GM19025 (cell line): ENCODE measurements around the gene SAMM50.

ENCODE experiments used
- ATAC-seq: cut with Tn5 transposase; IDR thresholded peaks from one replicate; pipeline ENCODE4 v1.9.1; 2021; ENCODE audit warnings: mild to moderate bottlenecking, low read depth, moderate library complexity; ENCODE audit not compliant: unreplicated experiment

SAMM50 gene

GRCh38 chr22:43945632-43946383 lies 9.4 kb upstream of the SAMM50 start:
- ATAC-seq, result no peak

GRCh38 chr22:43946384-43946667 lies 8.9 kb upstream of the SAMM50 start:
- no peak for ATAC-seq

DNA sequence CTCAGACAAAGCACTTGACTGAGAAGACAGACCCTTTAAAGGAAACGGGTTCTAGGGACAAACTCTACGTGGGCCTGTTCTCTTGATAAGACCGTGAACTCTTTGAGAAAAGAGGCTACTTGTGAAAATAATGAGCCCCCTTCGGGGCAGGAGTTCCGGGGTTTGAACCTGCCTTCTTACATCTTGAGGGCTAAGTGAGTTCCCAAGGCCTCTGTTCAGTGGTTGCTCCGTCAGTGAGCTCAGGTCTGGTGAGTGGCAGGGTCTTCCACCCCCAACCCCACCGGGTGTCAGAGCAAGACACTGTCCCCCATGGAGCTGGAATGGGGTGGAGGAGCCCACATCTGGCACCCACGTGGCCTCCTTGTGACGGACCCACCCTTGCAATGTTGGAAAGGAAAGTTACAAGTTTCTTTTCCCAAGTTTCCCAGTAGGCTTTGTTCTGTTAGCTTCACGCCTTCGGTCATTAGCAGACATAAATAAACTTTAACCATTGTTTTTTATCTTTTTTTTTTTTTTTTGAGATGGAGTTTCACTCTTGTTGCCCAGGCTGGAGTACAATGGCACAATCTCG lies 6.3 kb upstream of the SAMM50 start:
- no peak for ATAC-seq

- no peak for ATAC-seq
Measured at GRCh38 chr22:43951391-43951790, 3.9 kb upstream of the SAMM50 start.

- ATAC-seq, result no peak
Measured at GRCh38 chr22:43951966-43952365, 3.3 kb upstream of the SAMM50 start.

DNA sequence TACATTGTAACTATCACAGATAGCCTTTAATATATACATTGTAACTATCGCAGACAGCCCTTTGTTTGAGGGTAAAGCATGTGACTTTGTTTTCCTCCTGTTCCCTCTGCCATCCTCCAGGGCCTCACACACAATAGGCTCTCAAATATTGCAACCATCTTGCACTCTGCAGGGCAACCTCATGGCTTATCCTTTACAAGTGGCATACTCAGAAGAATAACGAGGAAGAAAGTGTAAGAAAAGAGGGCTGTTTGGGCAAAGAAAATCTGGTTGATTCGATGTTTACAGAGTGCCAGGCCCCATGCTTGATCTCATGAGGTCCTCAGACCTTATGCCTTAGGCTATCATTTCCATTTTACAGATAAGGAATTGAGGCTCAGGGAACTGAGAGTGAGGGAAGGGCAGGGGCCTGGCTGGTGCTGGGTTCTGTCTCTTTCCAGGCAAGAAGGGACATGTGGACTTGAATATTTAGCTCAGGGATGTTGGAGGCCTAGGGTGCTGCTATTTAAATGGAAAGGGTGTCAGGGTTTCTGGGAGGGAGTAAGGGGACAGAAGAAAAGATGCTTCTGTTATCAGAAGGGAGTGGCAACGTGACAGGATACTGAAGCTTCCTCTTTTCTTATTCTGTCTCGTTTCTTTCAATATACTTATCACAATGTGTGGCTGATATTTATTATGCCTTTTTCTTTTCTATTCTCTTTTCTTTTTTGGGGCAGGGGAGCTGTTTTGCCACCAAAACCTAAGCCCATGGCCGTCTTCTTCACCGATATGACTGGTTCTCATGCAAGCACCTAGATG lies 1.1 kb upstream of the SAMM50 start:
- ATAC-seq, result no peak

DNA sequence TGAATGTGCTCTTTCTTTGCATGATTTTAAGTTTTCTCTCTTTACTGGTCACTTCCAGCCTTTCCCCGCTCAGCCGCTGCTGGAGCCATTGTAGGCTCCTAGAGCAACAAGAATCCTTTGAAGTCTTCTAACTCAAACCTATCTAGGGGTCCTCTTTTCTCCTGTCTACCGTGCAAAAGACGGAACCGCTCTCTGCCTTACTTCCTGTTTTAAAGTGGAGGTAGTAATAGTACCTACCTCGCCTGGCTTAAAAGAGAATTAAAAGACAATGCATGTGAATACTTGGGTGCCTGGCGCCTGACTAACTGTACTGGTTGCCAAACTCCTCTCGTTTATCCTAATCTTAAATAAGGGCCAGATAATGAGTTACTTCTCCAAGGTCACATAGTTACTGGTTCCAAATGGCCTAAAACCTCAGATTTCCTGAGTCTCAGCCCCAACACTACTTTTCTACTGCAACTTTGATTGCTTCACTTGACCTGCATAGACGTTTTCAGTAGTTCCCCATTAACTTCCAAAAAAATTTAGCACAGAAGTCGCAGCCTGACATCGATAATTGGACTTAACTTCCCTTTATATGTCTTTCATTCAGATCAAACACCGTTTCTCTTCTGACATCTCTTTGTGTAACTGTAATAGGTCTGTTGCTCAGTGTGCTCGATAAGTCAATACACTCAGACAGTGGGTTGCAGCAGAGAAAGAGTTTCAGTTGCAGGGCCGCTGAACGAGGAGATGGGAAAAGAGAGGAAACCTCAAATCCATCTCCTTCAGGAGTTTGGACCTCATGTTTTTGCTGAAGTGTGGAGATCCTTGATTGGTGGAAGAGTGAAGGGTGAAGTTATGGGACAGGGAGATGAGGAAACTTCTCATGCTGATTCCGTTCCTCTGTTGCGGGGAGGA lies 891 bp downstream of the SAMM50 start:
- no peak for ATAC-seq

DNA sequence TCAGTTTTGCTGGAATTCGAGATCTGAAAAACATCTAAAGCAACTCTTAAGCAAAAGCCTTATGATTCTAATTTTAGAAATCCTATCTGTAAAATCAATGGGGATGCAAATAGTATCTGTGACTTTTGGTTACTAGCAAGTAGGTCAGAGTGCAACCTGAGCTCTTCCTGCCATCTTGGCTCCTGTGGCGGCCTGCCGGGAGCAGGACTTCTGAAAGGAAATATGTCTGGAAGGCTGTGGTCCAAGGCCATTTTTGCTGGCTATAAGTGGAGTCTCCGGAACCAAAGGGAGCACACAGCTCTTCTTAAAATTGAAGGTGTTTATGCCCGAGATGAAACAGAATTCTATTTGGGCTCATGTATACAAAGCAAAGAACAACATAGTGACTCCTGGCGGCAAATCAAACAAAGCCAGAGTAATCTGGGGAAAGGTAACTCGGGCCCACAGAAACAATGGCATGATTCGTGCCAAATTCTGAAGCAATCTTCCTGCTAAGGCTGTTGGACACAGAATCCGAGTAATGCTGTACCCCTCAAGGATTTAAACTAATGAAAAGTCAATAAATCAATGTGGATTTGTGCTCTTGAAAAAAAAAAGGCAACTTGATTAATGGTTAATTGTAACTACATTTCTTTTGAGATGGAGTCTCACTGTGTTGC lies 1.7 kb downstream of the SAMM50 start:
- ATAC-seq, result no peak

- no peak for ATAC-seq
Measured at GRCh38 chr22:43957871-43958270, 2.6 kb downstream of the SAMM50 start.

- no peak for ATAC-seq
Measured at GRCh38 chr22:43964314-43964857, 9.1 kb downstream of the SAMM50 start.

DNA sequence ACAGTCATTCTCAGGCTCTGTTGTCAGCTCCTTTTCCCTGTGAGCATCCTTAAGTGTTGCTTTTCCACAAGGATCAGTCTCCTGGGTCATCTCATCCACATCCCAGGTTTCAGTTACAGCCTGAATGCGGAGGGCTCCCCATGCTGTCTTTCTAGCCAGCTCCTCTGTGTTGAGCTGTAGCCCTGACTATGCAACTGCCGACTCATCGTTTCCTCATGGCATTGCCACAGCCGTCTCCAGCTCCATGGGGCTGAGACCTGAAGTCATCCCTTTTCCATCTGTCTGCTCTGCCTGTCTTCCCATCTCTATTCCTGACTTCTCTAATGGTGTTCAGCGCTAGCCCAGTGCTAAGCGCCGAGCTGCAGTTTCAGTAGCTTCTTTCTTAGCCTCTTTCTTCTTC lies 11.8 kb downstream of the SAMM50 start:
- ATAC-seq, result no peak

DNA sequence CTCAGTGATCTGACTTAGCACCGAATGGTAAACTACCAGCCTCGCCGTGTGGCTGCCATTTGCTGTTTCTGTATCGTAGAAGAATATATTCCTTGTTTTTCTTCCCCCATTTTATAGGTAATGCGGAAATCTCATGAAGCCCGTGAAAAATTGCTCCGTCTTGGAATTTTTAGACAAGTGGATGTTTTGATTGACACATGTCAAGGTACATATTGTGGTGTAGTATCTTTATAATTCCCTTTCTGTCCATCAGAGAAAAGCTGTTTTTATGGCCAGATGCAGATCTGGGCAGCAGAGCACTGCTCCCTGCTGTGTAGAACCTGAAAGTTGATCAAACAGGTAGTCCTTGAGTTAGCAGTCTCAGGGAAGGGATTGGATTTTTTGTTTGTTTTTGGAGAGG lies 13.4 kb downstream of the SAMM50 start:
- ATAC-seq, result no peak

- no peak for ATAC-seq
Measured at GRCh38 chr22:43969021-43969878, 14.0 kb downstream of the SAMM50 start.

DNA sequence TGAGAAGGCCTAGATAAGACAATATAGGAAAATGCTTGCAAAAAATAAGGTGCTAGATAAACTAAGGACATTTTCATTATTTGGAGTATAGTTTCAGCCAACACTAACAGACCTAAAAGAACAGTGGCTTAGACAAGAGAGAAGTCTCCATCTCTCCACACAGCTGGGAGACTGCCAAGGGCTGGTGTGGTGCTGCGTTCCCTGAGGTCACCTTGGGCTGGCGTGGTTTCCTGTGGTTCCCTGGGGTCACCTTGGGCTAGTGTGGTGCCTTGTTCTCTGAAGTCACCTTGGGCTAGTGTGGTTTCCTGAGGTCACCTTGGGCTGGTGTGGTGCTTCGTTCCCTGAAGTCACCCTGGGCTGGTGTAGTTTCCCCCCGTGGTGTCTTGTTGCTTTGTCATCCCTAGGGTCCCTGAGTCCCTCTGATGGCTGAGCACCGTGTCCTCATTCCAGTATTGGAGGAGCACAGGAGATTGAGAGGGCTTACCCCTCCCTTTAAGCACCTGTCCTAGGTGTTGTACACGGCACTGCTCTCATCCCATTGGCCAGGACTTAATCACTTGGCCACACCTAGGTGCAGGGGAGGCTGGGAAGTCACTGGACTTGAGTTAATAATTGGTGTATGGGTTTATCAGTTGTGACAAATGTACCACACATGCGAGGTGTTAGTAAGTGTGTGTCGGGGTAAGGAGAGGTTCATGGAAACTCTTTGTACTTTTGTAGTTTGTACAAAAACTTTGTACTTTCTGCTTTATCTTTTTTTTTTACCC lies 14.9 kb downstream of the SAMM50 start:
- no peak for ATAC-seq

- ATAC-seq, result no peak
Measured at GRCh38 chr22:43971112-43971511, 15.9 kb downstream of the SAMM50 start.

- ATAC-seq, result no peak
Measured at GRCh38 chr22:43972931-43973462, 17.8 kb downstream of the SAMM50 start.

DNA sequence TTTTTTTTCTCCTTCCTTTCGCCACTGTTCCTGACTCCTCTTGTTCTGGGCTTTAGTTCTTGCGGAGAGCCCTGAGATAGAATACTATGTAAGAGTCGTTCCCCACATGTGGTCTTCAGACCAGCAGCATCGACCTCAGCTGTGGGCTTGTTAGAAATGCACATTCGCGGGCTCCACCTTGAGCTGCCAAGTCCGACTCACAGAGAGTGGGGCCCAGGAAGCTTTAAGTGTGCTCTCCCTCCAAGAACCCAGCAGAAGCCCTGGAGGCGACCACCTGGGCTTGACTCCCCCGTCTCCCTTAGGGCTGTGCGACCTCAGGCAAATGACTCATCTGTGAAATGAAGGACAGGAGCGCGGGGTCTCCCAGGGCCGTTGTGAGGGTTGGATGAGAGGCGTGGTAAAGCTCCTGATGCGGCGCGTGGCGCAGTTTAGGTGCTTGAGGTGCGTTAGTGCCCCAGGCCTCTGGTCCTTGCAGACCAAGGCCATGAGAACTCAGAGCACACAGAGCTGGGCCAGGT lies 18.8 kb downstream of the SAMM50 start:
- no peak for ATAC-seq

DNA sequence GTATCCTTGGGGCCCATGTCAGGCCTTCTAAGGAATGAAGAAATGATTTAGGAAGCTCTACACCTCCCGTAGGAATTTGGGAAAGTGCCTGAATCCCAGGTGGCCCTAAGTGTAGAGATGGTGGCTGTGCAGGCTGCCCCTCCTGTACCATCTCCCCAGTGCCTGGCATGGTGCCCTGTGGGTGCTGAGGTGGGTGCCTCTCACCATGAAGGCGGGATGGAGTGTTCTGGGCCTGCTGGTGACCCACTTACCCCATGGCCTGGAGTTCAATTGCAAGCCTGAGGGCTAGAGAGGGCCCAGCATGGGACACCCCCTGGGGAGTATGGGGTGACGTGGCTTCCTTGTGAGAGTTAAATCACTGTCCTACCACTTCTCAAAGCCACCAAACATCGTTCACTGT lies 19.8 kb downstream of the SAMM50 start:
- no peak for ATAC-seq
